HG03457 (cell line): Measurements from ENCODE around the gene ATF7IP2.
"Not testable (repeated sequence)": the region's sequence is repeated elsewhere in the genome, so short reads cannot be mapped to it uniquely, and the experiment has no call there.

ENCODE experiments used
- ATAC-seq: cut with Tn5 transposase; IDR thresholded peaks from one replicate; pipeline ENCODE4 v1.9.1; 2021; ENCODE audit warnings: moderate number of reproducible peaks; ENCODE audit not compliant: unreplicated experiment

The ATF7IP2 gene

GRCh38 chr16:10371592-10371991, 14.3 kb upstream of the ATF7IP2 start:
- no peak for ATAC-seq

GRCh38 chr16:10373556-10373955, 12.3 kb upstream of the ATF7IP2 start:
- no peak for ATAC-seq

GRCh38 chr16:10376229-10376628, 9.6 kb upstream of the ATF7IP2 start:
- ATAC-seq = no peak

- no peak for ATAC-seq
Observed at GRCh38 chr16:10383626-10384025, 2.2 kb upstream of the ATF7IP2 start.

- no peak for ATAC-seq
Observed at GRCh38 chr16:10386517-10387100, 748 bp downstream of the ATF7IP2 start.

GRCh38 chr16:10387188-10387617, 1.3 kb downstream of the ATF7IP2 start:
- ATAC-seq = no peak

- ATAC-seq = no peak
Observed at GRCh38 chr16:10388988-10389387, 3.1 kb downstream of the ATF7IP2 start.

- no peak for ATAC-seq
Observed at GRCh38 chr16:10390330-10390729, 4.5 kb downstream of the ATF7IP2 start.

GRCh38 chr16:10390867-10391266, 5.0 kb downstream of the ATF7IP2 start:
- no peak for ATAC-seq

- ATAC-seq = no peak
Observed at GRCh38 chr16:10391339-10391738, 5.5 kb downstream of the ATF7IP2 start.

- ATAC-seq = no peak
Observed at GRCh38 chr16:10402975-10403374, 17.1 kb downstream of the ATF7IP2 start.

GRCh38 chr16:10405386-10405939, 19.6 kb downstream of the ATF7IP2 start:
- no peak for ATAC-seq

GRCh38 chr16:10408824-10409381, 23.0 kb downstream of the ATF7IP2 start:
- no peak for ATAC-seq

- ATAC-seq = not testable (repeated sequence)
Observed at GRCh38 chr16:10409713-10410112, 23.9 kb downstream of the ATF7IP2 start.

- no peak for ATAC-seq
Observed at GRCh38 chr16:10410469-10410868, 24.6 kb downstream of the ATF7IP2 start.

GRCh38 chr16:10412935-10413601, 27.2 kb downstream of the ATF7IP2 start:
- ATAC-seq = no peak

- ATAC-seq = not testable (repeated sequence)
Observed at GRCh38 chr16:10418204-10418603, 32.3 kb downstream of the ATF7IP2 start.

- ATAC-seq = no peak
Observed at GRCh38 chr16:10419701-10420100, 33.8 kb downstream of the ATF7IP2 start.

- no peak for ATAC-seq
Observed at GRCh38 chr16:10421596-10421995, 35.7 kb downstream of the ATF7IP2 start.

GRCh38 chr16:10428433-10429168, 42.7 kb downstream of the ATF7IP2 start:
- ATAC-seq = no peak

- ATAC-seq = not testable (repeated sequence)
Observed at GRCh38 chr16:10429299-10429969, 43.6 kb downstream of the ATF7IP2 start.
